HS-5 (cell line): Measurements from ENCODE around the gene TWIST2.

Source experiments
- DNase-seq: peaks from one replicate; pipeline ENCODE4 v3.0.0-alpha.2; 2012; ENCODE audit warnings: low read depth

The TWIST2 gene

DNA sequence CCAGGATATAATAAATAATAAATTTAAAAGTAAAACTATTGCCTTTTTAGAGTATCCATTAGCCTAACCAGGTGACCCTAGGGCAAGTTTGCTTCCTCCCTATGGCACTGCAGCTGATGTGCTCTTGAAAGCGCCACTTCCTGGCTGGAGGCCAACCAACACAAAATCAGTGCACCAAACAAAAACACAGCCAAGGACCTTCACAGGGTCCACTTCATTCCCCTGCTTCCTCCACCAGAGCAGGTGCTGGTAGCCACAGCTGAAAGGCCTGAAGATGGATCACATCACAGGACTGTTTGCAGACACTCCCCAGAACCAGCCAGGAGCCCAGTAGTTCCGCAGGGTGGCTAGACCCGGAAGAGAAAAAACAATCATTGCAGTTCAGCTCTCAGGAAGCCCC, 108.8 kb downstream of the TWIST2 start:
- DNase-seq = no peak
